ENCODE data around the gene ATF6B. TPM values are rescaled to one million over a fixed set of nuclear protein-coding genes. Genes with fewer than 3 reads are reported as not detected.
"Not testable (repeated sequence)": the region's sequence is repeated elsewhere in the genome, so short reads cannot be mapped to it uniquely, and the experiment has no call there.

Gene ATF6B
- total RNA-seq, 2 donors from 2014 or later, result 125 to 132 TPM

- not testable (repeated sequence) for H3K36me3 Mint-ChIP-seq; DNase-seq (ENCODE audit: low spot score); H3K4me3 Mint-ChIP-seq; ATAC-seq; H3K27ac Mint-ChIP-seq; H3K27me3 Mint-ChIP-seq; H3K4me1 Mint-ChIP-seq (ENCODE audit: low read depth in 2 of 2); H3K9me3 Mint-ChIP-seq
These were observed 60.5 kb downstream of the ATF6B start for GRCh38 chr6:32067521-32067920.

Other genes with a start within 250 kb of the ATF6B start
- not detected for gene SLC44A4, start 249.2 kb downstream of the ATF6B start, total RNA-seq
- gene EHMT2, start 230.5 kb downstream of the ATF6B start, total RNA-seq, result 10 to 100 TPM; 34.4 to 69.1 TPM
- gene ZBTB12, start 226.2 kb downstream of the ATF6B start, total RNA-seq, result 1 to 10 TPM; 1.4 to 2.9 TPM
- under 1 TPM in 1 of 2 donors, not detected in 1; 0.92 TPM for gene C2, start 200.5 kb downstream of the ATF6B start, total RNA-seq
- under 1 TPM; 0.33 to 0.40 TPM for gene CFB, start 182.2 kb downstream of the ATF6B start, total RNA-seq
- gene NELFE, start 169.3 kb downstream of the ATF6B start, total RNA-seq, result 10 to 100 TPM; 61.5 to 78.0 TPM
- 100 to 1,000 TPM; 103 to 164 TPM for gene SKIC2, start 169.1 kb downstream of the ATF6B start, total RNA-seq
- 10 to 100 TPM; 11.4 to 27.5 TPM for gene DXO, start 156.1 kb downstream of the ATF6B start, total RNA-seq
- gene C4A, start 146.2 kb downstream of the ATF6B start, total RNA-seq, result 10 to 100 TPM in 1 of 2 donors, 1 to 10 TPM in 1; 4.4 to 13.3 TPM
- 1 to 10 TPM; 3.4 to 5.0 TPM for gene C4B, start 113.5 kb downstream of the ATF6B start, total RNA-seq
- gene CYP21A2, start 89.8 kb downstream of the ATF6B start, total RNA-seq, result 1 to 10 TPM in 1 of 2 donors, not detected in 1; 1.3 TPM
- 1 to 10 TPM; 3.8 to 6.7 TPM for gene TNXB, start 18.9 kb downstream of the ATF6B start, total RNA-seq
- gene FKBPL, start 2.0 kb upstream of the ATF6B start, total RNA-seq, result 1 to 10 TPM; 5.5 to 6.0 TPM
- under 1 TPM; 0.17 to 0.33 TPM for gene PRRT1, start 23.7 kb upstream of the ATF6B start, total RNA-seq
- 10 to 100 TPM; 10.8 to 32.3 TPM for gene PPT2, start 25.9 kb upstream of the ATF6B start, total RNA-seq
- 10 to 100 TPM in 1 of 2 donors, 1 to 10 TPM in 1; 8.3 to 15.0 TPM for gene EGFL8, start 36.3 kb upstream of the ATF6B start, total RNA-seq
- 10 to 100 TPM; 39.2 to 43.0 TPM for gene AGPAT1, start 47.8 kb upstream of the ATF6B start, total RNA-seq
- gene RNF5, start 50.2 kb upstream of the ATF6B start, total RNA-seq, result 10 to 100 TPM; 41.0 to 53.3 TPM
- gene AGER, start 56.0 kb upstream of the ATF6B start, total RNA-seq, result 10 to 100 TPM; 15.0 to 29.7 TPM
- gene PBX2, start 62.0 kb upstream of the ATF6B start, total RNA-seq, result 10 to 100 TPM; 64.1 to 89.4 TPM
- 100 to 1,000 TPM; 131 to 143 TPM for gene GPSM3, start 64.4 kb upstream of the ATF6B start, total RNA-seq
- 1 to 10 TPM; 1.4 TPM for gene NOTCH4, start 95.8 kb upstream of the ATF6B start, total RNA-seq
- not detected for gene TSBP1, start 243.7 kb upstream of the ATF6B start, total RNA-seq